HG02852 (cell line): ENCODE results near the gene ARL6IP6.

Source experiments
- ATAC-seq: cut with Tn5 transposase; IDR thresholded peaks from one replicate; pipeline ENCODE4 v1.9.1; 2021; ENCODE audit warnings: mild to moderate bottlenecking, moderate library complexity; ENCODE audit not compliant: unreplicated experiment

The ARL6IP6 gene

GRCh38 chr2:152792974-152793373, 74.6 kb downstream of the ARL6IP6 start:
- ATAC-seq, result no peak

GRCh38 chr2:152796941-152797340, 78.5 kb downstream of the ARL6IP6 start:
- no peak for ATAC-seq

- ATAC-seq, result no peak
Measured at GRCh38 chr2:152804687-152805408, 86.4 kb downstream of the ARL6IP6 start.

- no peak for ATAC-seq
Measured at GRCh38 chr2:152811916-152812315, 93.5 kb downstream of the ARL6IP6 start.
